GM18505 (cell line): Measurements from ENCODE around the gene XAF1.
"Not testable (repeated sequence)": the region's sequence is repeated elsewhere in the genome, so short reads cannot be mapped to it uniquely, and the experiment has no call there.

Source experiments
- ATAC-seq: cut with Tn5 transposase; IDR thresholded peaks from one replicate; pipeline ENCODE4 v1.9.1; 2021; ENCODE audit not compliant: unreplicated experiment
- POLR2A ChIP-seq: IDR thresholded peaks from 4 replicates; pipeline ENCODE4 v1.6.1; 2011; ENCODE audit warnings: borderline replicate concordance; ENCODE audit not compliant: insufficient read depth, insufficient read length; ENCODE audit errors: extremely low read depth

Gene XAF1

DNA sequence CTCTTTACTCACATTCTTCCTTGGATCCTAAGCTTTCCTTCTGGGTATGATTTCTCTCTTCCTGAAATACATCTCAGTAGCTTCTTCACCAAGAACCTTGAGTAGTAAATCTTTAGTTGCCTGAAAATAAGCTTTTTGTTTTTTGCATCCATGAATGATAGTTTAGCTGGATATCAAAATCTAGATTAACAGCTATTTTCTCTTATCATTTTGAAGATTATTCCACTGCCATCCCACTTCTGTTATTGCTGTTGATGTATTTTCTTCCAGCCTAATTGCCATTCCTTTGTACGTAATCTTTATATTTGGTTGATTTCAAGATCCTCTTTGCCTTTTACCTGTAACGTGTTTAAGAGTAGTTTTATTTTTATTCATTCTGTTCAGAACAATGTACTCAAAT is 12.6 kb downstream of the XAF1 start:
- no peak for TF ChIP-seq POLR2A
- no peak for ATAC-seq

DNA sequence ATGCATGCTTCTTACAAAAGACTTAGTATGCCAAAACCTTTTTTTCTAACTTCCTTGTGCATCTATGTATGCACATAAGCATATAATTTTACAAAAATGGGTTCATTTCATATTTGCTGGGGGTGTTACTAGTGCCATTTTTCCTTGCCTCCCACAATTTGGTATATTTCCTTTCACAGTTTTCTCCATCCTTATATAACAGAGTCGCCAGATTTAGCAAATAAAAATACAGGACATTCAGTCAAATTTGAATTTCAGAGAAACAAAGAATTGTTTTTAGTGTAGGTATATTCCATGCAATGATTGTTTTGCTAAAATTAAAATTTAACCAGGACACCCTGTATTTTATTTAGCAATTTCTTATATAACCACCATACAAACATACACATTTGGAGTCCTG is 16.2 kb downstream of the XAF1 start:
- ATAC-seq = no peak
- TF ChIP-seq POLR2A = no peak

DNA sequence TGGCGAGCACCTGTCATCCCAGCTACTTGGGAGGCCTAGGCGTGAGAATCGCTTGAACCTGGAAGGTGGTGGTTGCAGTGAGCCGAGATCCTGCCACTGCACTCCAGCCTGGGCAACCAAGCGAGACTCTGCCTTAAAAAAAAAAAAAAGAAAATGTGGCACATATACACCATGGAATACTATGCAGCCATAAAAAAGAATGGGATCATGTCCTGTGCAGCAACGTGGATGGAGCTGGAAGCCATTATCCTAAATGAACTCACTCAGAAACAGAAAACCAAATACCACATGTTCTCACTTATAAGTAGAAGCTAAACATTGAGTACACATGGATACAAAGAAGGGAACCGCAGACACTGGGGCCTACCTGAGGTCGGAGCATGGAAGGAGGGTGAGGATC is 19.1 kb downstream of the XAF1 start:
- not testable (repeated sequence) for ATAC-seq

DNA sequence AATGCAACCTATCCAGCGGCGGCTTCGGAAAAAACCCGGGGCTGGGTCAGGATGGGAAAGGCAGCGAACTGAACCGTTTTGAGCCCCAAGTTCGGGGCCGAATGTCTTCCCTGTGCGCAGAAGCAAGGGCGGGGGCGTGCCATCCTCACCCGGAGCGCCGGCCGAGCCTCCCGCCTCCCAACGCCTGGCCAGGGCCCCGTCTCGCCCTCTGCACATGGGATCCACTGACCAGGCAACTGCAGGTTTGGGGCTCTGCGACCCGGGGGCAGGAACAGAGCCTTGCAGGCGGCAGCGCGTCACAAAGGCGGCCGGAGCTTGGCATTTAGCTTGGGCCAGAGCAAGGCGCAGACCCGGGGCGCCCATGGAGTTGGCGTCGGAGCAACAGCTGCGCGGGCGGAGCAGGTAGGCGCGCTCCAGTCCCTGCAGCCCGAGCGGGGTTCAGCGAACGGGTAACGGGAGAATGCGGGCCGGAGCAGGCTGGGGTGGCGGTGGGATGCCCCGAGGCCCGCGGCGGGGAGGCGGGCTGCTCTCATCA is 20.1 kb downstream of the XAF1 start, which contains the start of gene FBXO39:
Gene FBXO39, plus strand, starts transcription at position 345 of the 535 bp plus-strand sequence. CDS start 3,654 bp downstream, outside the sequence.
- TF ChIP-seq POLR2A = peak; percentile 8
- ATAC-seq = no peak

DNA sequence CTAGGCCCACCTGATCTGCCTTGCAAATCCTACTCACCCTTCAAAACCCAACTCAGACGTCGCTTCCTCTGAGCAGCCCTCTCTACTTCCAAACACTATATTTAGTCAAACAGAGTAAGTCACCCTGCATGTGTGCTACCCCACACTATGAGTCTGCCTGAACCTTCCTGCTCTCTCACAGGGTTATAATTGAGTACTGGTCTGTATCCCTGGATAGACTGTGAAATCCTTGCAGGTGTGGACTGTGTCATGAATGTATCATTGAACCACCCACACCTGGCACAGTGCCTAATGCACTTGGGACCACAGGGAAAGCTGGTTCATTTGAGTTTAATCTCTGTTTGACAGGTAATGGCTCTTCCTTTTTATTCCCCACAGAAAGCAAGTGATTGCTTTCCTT is 23.6 kb downstream of the XAF1 start:
- TF ChIP-seq POLR2A = no peak
- no peak for ATAC-seq

DNA sequence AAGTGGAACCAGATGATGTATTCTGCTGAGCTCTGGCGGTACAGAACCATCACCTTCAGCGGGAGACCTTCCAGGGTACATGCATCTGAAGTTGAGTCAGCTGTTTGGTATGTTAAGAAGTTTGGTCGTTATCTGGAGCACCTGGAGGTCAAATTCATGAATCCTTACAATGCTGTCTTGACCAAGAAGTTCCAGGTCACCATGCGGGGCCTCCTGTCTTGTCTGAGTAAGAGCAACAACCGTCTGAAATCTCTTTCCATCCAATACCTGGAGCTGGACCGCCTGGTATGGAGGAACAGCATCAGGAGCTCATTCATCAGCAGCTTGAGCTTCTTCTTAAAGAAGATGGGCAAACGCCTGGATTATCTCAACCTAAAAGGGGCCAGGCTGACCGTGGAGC is 24.2 kb downstream of the XAF1 start:
- no peak for ATAC-seq
- TF ChIP-seq POLR2A = no peak

DNA sequence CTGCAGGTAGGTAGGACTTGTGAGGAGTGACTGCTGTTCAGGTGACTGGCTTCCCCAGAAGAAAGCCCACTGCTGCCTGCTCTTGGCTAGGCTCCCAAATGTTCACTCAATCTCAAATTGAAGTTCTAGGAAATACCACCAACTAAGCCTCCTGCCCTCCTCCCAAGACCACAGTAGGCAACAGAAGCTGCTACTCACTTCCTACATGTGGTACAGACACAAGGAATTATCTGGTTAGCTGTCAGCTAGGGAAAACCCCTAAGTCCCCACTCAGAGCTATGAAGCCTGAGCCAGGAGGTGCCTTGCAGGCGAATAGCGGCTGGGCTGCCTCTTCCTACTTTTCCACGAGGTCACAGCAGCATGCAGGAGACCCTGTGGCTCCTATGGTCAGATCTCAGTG is 25.0 kb downstream of the XAF1 start:
- no peak for ATAC-seq
- no peak for TF ChIP-seq POLR2A

DNA sequence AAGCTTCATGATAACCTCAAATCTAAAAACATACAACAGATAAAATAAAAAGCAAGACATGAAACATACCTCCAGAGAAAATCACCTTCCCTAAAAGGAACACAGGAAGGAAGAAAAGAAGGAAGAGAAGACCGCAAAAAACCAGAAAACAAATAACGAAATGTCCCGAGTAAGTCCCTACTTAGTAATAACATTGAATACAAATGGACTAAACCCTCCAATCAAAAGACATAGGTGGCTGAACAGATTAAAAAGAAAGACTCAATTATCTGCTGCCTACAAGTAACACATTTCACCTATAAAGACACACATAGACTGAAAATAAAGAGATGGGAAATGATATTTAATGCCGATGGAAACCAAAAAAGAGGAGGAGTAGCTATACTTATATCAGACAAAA is 26.4 kb downstream of the XAF1 start:
- no peak for ATAC-seq
- no peak for TF ChIP-seq POLR2A

DNA sequence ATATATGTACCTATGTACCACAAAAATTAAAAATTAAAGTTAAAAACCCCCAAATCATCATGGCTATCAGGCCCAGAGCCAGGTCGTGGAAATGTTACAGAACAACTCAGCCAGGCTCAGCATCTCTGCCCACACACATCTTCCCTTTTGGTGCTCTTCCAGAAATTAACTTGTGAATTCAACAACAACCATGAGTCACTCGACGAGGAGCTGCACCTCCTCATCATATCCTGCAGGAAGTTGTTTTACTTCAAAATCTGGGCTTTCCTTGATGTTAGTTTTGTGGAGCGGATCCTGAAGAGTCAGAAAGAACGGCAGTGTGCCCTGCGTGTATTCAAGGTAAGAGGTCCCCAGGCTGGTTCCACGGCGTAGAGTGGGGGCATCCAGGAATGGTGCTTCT is 30.8 kb downstream of the XAF1 start:
- no peak for ATAC-seq
- TF ChIP-seq POLR2A = no peak

DNA sequence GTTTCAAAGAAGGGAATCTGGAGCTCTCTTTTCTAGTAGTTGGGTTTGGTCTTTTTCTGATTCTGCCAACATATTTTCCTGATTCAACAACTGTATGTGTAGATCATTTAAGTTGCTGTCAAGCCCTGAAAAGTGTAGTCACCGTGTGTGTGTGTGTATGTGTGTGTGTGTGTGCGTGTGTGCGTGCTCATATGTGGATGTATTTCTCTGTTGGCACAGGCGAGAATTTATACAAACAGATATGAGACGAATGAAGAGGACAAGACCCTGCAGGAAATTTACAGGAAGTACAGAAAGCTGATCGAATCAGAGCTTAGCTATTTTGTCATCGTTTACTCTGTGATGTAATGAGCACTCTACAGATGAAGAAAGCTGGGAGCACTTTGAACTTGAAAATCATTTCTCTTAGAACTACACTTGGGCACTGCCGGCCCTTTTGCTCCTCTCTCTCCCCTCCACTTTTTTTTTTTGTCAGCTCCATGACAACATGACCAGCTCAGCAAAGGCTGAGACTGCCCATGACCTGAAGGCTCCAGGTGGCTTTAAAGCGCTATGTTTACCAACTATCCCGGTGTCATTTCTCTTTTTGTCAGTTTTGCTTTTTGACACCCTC is 31.3 kb downstream of the XAF1 start:
- no peak for ATAC-seq
- no peak for TF ChIP-seq POLR2A

DNA sequence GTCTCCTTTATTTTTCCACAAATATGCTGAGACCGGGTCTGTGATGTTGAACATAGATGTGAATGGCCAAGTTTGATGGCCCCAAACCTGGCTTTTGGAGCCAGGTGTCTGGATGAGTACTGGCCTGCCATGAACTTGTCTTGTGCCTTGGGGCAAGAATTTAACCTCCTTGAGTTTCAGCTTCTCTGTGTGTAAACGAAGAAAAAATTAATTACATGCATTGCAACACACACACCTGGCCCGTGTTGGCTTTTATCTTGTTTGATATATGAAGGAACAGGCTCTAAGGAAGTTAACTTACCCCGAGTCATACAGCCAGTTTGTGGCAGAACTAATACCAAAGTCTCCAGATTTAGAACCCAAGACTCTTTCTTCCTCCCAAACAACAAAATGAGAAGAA is 33.3 kb downstream of the XAF1 start:
- no peak for TF ChIP-seq POLR2A
- ATAC-seq = no peak

DNA sequence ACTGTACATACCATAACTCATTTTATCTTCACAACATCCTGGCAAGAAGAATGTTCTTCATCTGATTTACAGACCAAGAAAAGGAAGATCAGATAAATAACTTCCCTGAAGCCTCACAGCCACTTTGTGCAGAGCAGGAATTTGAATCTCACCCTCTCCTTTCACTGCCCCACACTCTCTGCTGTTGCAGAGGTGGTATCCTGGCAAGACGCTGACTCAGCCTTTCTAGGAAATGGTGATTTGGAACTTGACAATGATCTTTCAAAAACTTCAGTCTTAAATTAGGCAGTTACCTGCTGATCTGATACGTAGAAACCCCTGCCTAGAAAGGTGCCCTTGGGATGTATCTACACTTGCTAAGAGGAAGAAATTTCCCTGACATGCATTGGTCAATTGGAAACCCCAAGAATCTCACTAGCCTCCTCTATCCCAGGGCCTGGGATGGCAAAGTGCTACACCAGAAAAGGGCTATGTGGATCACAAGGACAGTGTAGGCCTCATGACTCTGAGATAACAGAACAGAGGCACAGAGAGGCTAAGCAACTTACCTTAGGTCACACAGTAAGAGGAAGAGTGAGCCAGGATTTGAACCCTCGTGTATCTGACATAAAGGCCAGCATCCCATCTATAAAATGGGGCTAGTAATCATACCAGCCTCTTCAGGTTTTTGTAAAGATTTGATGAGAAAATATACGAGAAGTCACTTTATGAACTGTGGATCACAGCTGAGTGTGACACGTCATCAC is 38.1 kb downstream of the XAF1 start:
- no peak for ATAC-seq
- no peak for TF ChIP-seq POLR2A

DNA sequence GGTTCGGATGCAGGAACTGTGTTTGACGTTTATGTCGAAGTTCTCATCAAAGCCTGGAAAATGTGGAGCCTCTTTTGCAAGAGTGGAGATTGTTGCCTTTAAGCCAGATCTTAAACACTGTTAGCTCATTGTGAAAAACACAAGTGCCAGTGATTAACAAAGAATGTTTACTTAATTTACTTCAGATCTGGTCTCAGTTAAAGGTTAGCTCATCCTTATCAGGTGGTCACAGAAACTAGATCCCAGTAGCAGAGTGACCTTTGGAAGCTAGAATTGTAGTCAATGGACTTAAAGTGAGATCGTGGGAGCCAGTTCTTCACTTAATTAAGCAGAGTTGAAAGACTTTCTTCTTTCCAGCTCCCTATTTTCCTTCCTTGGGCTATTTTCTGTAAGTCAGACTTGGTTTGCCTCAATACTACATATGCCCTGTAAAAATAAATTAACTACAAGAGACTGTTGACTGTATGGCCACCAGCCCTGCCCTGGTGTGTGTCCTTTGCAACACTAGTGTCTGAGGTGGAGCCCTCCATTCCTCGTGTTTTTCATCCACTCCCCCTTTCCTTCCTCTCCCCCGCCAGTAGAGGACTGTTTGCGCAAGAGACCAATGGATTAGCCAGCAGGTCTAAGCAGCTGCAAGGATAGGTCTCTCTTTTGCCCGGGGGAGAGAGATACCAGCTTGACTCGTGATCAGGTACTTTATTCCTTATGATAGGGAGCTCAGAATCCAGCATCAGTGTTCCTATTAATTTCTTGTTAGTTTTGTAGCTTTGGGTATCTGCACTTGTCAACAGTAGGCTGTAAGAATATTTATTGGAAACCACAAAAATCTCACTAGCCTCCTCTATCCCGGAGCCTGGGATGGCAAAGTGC is 40.4 kb downstream of the XAF1 start:
- ATAC-seq = no peak
- no peak for TF ChIP-seq POLR2A
